A549 (cell line): ENCODE measurements around the gene CTNNA3. TPM values are rescaled to one million over a fixed set of nuclear protein-coding genes. Genes with fewer than 3 reads are reported as not detected.
A peak's percentile ranks its signal among the peaks of the same experiment; 100 is the strongest.

ENCODE experiments used
- ATAC-seq, 2 experiments: fragments of 200-7000 bp in 1 of 2; fragments of >200 bp in 1 of 2; cut with Nextera tagmentation in 1 of 2; cut with Tn5 transposase in 1 of 2; 3 replicates each; pipeline versions ENCODE4 v1.8.0 to v1.9.1; 2018 to 2020; ENCODE audit warnings: mild to moderate bottlenecking in 1 of 2, moderate library complexity in 1 of 2
- CTCF ChIA-PET: fragments of 300-600 bp; sonication (Branson Sonifier 250); formaldehyde crosslinking; extraction: SDS; loops from one replicate; lab custom pipeline; 2021; ENCODE audit warnings: antibody characterized with exemption, inconsistent platforms; lab: Yijun Ruan, JAX
- POLR2A ChIA-PET: fragments of 350-600 bp; formaldehyde crosslinking; extraction: SDS; loops from one replicate; lab custom pipeline; 2021; ENCODE audit warnings: antibody characterized with exemption, inconsistent platforms; lab: Yijun Ruan, JAX
- DNase-seq, 2 experiments: peaks; one replicate each; pipeline versions ENCODE4 v3.0.0 to v3.0.0-alpha.2; 2011 to 2016; ENCODE audit warnings: low read depth in 1 of 2, low spot score in 1 of 2
- FAIRE-seq: peaks from 2 replicates; lab custom pipeline; 2011; peaks lifted over from hg19 to GRCh38; lab: Jason Lieb, UNC
- H3K27ac ChIP-seq, 2 experiments: fragments of >200 bp; sonication (Bioruptor Twin); formaldehyde crosslinking; 3 replicates each; pipeline ENCODE4 v1.5.1; 2016 to 2017
- H3K4me1 ChIP-seq: fragments of >200 bp; sonication (Bioruptor Twin); formaldehyde crosslinking; 3 replicates; pipeline ENCODE4 v1.6.1; 2016
- H3K4me2 ChIP-seq: fragments of >200 bp; sonication (Bioruptor Twin); formaldehyde crosslinking; 3 replicates; pipeline ENCODE4 v1.6.1; 2016
- H3K4me3 ChIP-seq: fragments of >200 bp; sonication (Bioruptor Twin); formaldehyde crosslinking; 3 replicates; pipeline ENCODE4 v1.5.1; 2016
- H3K9me3 ChIP-seq: fragments of >200 bp; sonication (Bioruptor Twin); formaldehyde crosslinking; 3 replicates; pipeline ENCODE4 v1.6.1; 2016
- CBX8 ChIP-seq: fragments of 200-600 bp; sonication (generic); IDR thresholded peaks from 2 replicates; pipeline ENCODE4 v1.6.1; 2016
- CHD2 ChIP-seq: fragments of 150-350 bp; IDR thresholded peaks from 2 replicates; pipeline ENCODE4 v1.6.1; 2014; ENCODE audit warnings: low read length; ENCODE audit not compliant: partially characterized antibody
- CHD4 ChIP-seq: fragments of 200-600 bp; sonication (generic); IDR thresholded peaks from 2 replicates; pipeline ENCODE4 v1.6.1; 2016; ENCODE audit warnings: antibody characterized with exemption, mild to moderate bottlenecking, borderline replicate concordance
- EP300 ChIP-seq, 2 experiments: fragments of >200 bp; sonication (Bioruptor Twin); formaldehyde crosslinking; IDR thresholded peaks; 2 replicates in 1 of 2; 3 replicates in 1 of 2; pipeline ENCODE4 v1.6.1; 2016 to 2017
- FOSB ChIP-seq: fragments of 250-450 bp; sonication (Bioruptor Pico); IDR thresholded peaks from 2 replicates; pipeline ENCODE4 v1.5.0; 2020; ENCODE audit warnings: mild to moderate bottlenecking, moderate library complexity
- FOSL2 ChIP-seq, 2 experiments: fragments of 450-650 bp in 1 of 2; fragments of >200 bp in 1 of 2; sonication (Bioruptor Twin) in 1 of 2; formaldehyde crosslinking; IDR thresholded peaks; 2 replicates each; pipeline versions ENCODE4 v1.5.0 to v1.6.1; 2016 to 2020; ENCODE audit warnings: mild to moderate bottlenecking in 1 of 2, moderate library complexity in 1 of 2
- HDAC2 ChIP-seq: fragments of 200-600 bp; sonication (generic); IDR thresholded peaks from 2 replicates; pipeline ENCODE4 v1.6.1; 2016
- HES2 ChIP-seq: fragments of >200 bp; sonication (Bioruptor Twin); formaldehyde crosslinking; IDR thresholded peaks from 2 replicates; pipeline ENCODE4 v1.6.1; 2016
- HOXB13 ChIP-seq: fragments of 250-450 bp; sonication (Bioruptor Pico); IDR thresholded peaks from 2 replicates; pipeline ENCODE4 v1.5.0; 2020; ENCODE audit warnings: low read depth, mild to moderate bottlenecking, moderate library complexity
- KDM1A ChIP-seq: fragments of 200-600 bp; sonication (generic); IDR thresholded peaks from 2 replicates; pipeline ENCODE4 v1.6.1; 2016; ENCODE audit warnings: low read depth, mild to moderate bottlenecking
- KDM5A ChIP-seq: fragments of 200-600 bp; sonication (generic); IDR thresholded peaks from 2 replicates; pipeline ENCODE4 v1.6.1; 2016; ENCODE audit warnings: antibody characterized with exemption, mild to moderate bottlenecking
- NPAS2 ChIP-seq: fragments of 250-450 bp; sonication (Bioruptor Pico); IDR thresholded peaks from 2 replicates; pipeline ENCODE4 v1.8.0; 2022; ENCODE audit warnings: mild to moderate bottlenecking, moderate library complexity, borderline replicate concordance
- NR3C1 ChIP-seq: fragments of >200 bp; sonication (Bioruptor Twin); formaldehyde crosslinking; IDR thresholded peaks from 3 replicates; pipeline ENCODE4 v1.6.1; 2017
- PHF8 ChIP-seq: fragments of 200-600 bp; sonication (generic); IDR thresholded peaks from 2 replicates; pipeline ENCODE4 v1.6.1; 2016; ENCODE audit warnings: low read depth, mild to moderate bottlenecking, antibody characterized with exemption, moderate library complexity, borderline replicate concordance
- POLR2A ChIP-seq: IDR thresholded peaks from 2 replicates; pipeline ENCODE4 v1.6.1; 2012; ENCODE audit warnings: mild to moderate bottlenecking, low read length
- RAD21 ChIP-seq, 2 experiments: fragments of >200 bp in 1 of 2; sonication (Bioruptor Twin) in 1 of 2; formaldehyde crosslinking in 1 of 2; IDR thresholded peaks in 1 of 2; conservative IDR thresholded peaks in 1 of 2; 2 replicates in 1 of 2; 3 replicates in 1 of 2; pipeline ENCODE4 v1.6.1; 2012 to 2018; ENCODE audit warnings: inconsistent platforms in 1 of 2
- RFX5 ChIP-seq: fragments of 450-650 bp; IDR thresholded peaks from 2 replicates; pipeline ENCODE4 v1.7.1; 2014; ENCODE audit warnings: antibody characterized with exemption, mild to moderate bottlenecking, moderate library complexity
- RNF2 ChIP-seq: fragments of 200-600 bp; sonication (generic); IDR thresholded peaks from 2 replicates; pipeline ENCODE4 v1.6.1; 2016; ENCODE audit warnings: low read depth, mild to moderate bottlenecking, antibody characterized with exemption, moderate library complexity, borderline replicate concordance
- SREBF2 ChIP-seq: fragments of 450-650 bp; IDR thresholded peaks from 2 replicates; pipeline ENCODE4 v1.6.1; 2014; ENCODE audit warnings: mild to moderate bottlenecking, moderate library complexity
- USF2 ChIP-seq: fragments of 450-650 bp; IDR thresholded peaks from 2 replicates; pipeline ENCODE4 v1.6.1; 2014; ENCODE audit warnings: antibody characterized with exemption
- ZSCAN20 ChIP-seq: fragments of 250-450 bp; sonication (Bioruptor Pico); IDR thresholded peaks from 2 replicates; pipeline ENCODE4 v1.8.0; 2022; ENCODE audit warnings: mild to moderate bottlenecking, moderate library complexity
- WGBS: methylation state at CpG from one replicate; pipeline ENCODE4 v1.1.6; 2017; ENCODE audit errors: missing lambda C conversion rate; 5-methylcytosine and 5-hydroxymethylcytosine counted together
- polyA plus RNA-seq, 4 experiments: library from polyadenylated mRNA; depleted of rRNA in 3 of 4; stranded (reverse); fragments of >200 nt; fragmentation: RNase III in 1 of 4; extraction: RNeasy Plus Mini Kit Qiagen cat#74134 plus additional on column Dnase treatment in 1 of 4; gene quantifications; 2 replicates in 3 of 4; 3 replicates in 1 of 4; pipeline ENCODE4 v1.2.3, GENCODE V29; 2011 to 2017
- TF ChIP-seq, protein P1 (sequence below): fragments of >200 bp; sonication (Bioruptor Twin); formaldehyde crosslinking; IDR thresholded peaks from 3 replicates; pipeline ENCODE4 v1.6.1; 2016

CTNNA3 gene
- polyA plus RNA-seq, 2 of the 4 experiments (the other 2 are of a cell fraction) = not detected

- WGBS = 17% methylated on average over 2 of the region's 3 CpGs
- TF ChIP-seq FOSL2 (IDR thresholded peaks at IDR 0.05) (no peak), FOSL2 (CRISPR knock-in tag; IDR thresholded peaks at IDR 0.05) (no peak), KDM1A (no peak), CHD4 (no peak), SREBF2 (no peak), KDM5A (no peak)
- TF ChIP-seq, protein P1, sequence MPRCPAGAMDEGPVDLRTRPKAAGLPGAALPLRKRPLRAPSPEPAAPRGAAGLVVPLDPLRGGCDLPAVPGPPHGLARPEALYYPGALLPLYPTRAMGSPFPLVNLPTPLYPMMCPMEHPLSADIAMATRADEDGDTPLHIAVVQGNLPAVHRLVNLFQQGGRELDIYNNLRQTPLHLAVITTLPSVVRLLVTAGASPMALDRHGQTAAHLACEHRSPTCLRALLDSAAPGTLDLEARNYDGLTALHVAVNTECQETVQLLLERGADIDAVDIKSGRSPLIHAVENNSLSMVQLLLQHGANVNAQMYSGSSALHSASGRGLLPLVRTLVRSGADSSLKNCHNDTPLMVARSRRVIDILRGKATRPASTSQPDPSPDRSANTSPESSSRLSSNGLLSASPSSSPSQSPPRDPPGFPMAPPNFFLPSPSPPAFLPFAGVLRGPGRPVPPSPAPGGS = no peak
- H3K9me3 ChIP-seq = peaks cover 3% of the 10 kb centered on the region; the same call in 1 of the 3 replicates
- H3K27ac ChIP-seq = no peak overlapping the region
- no peak for FAIRE-seq
- no peak overlapping the region for H3K4me3 ChIP-seq
- ChIA-PET POLR2A (no interaction called here), CTCF (no interaction called here)
- no peak for DNase-seq
- no peak for ATAC-seq
- no peaks in the 10 kb centered on the region for H3K4me1 ChIP-seq
- H3K4me2 ChIP-seq = no peak overlapping the region
Measured at GRCh38 chr10:66649626-66650025, 1046.4 kb downstream of the CTNNA3 start.

DNA sequence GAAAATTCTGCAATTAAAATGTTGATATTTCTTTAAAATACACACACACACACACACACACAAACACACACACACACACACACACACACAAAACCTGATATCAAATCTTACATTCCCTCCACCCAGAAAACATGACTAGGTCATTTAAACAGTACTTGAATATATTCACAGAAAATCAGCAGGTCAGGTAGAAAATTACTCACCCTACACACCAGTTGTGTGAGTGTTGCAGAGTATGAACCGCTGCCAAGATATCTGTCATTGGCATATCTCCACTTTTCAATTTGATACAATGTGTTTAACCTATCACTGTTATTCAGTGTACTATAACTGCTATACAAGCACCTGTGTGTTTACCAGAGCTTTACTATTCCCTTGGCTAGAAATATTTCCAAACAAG, 1053.8 kb downstream of the CTNNA3 start:
- Histone ChIP-seq H3K27ac (no peak overlapping the region), H3K4me2 (no peak overlapping the region), H3K4me3 (no peak overlapping the region), H3K9me3 (no peaks in the 10 kb centered on the region), H3K4me1 (no peaks in the 10 kb centered on the region)
- ATAC-seq (no peak), DNase-seq (no peak), FAIRE-seq (no peak)
- CTCF ChIA-PET = no interaction called here
- TF ChIP-seq USF2 = no peak
- TF ChIP-seq NPAS2 = no peak
- TF ChIP-seq RAD21 (conservative IDR thresholded peaks at IDR 0.05 in 1 of 2, IDR thresholded peaks at IDR 0.05 in 1 of 2) = no peak
- POLR2A ChIA-PET = no interaction called here
- WGBS = 4% methylated on average over 1 of the region's 1 CpG

DNA sequence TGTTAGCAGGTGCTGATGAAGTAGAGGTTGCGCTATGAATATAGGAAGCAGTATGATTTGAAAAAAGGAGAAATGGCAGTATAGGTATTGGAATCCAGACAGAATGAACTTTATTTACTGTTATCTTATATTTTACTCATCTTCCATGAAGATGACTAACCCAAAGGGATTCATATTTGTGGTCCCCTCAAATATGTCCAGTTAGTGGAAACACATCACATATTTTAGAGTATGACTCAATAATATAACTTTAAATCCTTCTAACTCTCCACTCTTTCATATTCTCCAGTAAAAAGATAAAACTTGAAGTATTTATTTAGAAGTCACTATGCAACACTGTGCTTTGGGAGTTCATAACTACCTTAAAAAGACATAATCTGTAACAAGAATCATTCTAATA, 1056.6 kb downstream of the CTNNA3 start:
- no peak overlapping the region for H3K27ac ChIP-seq
- DNase-seq (no peak), ATAC-seq (no peak), FAIRE-seq (no peak)
- WGBS = 22% methylated on average over 1 of the region's 1 CpG
- no peak overlapping the region for H3K4me2 ChIP-seq
- ChIA-PET CTCF (no interaction called here), POLR2A (no interaction called here)
- TF ChIP-seq CHD4 = no peak
- no peak for TF ChIP-seq RFX5
- TF ChIP-seq EP300 (IDR thresholded peaks at IDR 0.05) = no peak
- TF ChIP-seq HOXB13 = no peak
- TF ChIP-seq USF2 = no peak
- TF ChIP-seq CHD2 = no peak
- no peak for TF ChIP-seq ZSCAN20 (CRISPR knock-in tag)
- no peak for TF ChIP-seq POLR2A
- no peak for TF ChIP-seq HDAC2
- no peak for TF ChIP-seq RNF2
- H3K9me3 ChIP-seq = no peaks in the 10 kb centered on the region
- no peak overlapping the region for H3K4me3 ChIP-seq
- H3K4me1 ChIP-seq = no peaks in the 10 kb centered on the region

DNA sequence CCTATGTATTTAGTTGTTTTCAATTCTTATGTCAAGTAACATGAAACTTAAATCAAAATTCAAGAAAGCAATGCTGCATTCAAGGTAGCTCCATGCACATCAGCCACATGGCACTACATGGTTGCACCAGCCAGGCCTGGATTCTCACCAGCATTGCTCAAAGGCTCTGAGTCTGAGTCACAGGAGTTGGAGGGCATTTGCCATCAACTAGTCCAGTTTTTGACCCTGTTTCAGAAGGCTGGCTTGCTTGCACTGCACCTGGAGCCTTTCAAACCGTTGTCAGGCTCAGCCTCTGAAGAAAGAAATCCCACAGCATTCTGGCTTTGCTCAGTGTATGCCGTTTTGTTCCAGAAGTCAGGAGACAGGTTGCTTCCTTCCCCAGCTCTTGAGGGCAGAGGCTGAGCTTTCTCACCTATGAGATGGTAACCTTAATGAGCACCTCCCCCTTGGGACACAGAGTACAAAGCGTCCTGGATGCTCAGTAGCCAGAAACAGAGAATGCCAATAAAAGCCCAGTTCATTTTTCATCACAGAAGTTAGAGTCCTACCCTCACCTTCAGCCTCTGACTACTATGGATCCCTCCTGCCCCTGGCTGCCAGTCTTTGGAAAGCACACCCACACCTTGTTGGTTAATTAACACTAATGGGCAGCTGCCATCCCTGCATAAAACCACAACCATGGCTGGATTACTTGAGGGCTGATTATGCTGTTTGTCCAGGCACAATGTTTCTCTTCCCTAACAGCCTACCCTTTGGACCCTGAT, 1058.5 kb downstream of the CTNNA3 start:
- Histone ChIP-seq H3K4me3 (no peak overlapping the region), H3K27ac (no peak overlapping the region), H3K4me1 (no peaks in the 10 kb centered on the region), H3K4me2 (no peak overlapping the region), H3K9me3 (no peaks in the 10 kb centered on the region)
- 3% methylated on average over 3 of the region's 3 CpGs for WGBS
- TF ChIP-seq NR3C1 (no peak), FOSL2 (IDR thresholded peaks at IDR 0.05) (no peak), FOSL2 (CRISPR knock-in tag; IDR thresholded peaks at IDR 0.05) (no peak), FOSB (CRISPR knock-in tag) (no peak), CBX8 (no peak), PHF8 (no peak), POLR2A (no peak), HES2 (no peak)
- DNase-seq (peak in 1 of 2 experiments; percentile 1), FAIRE-seq (no peak), ATAC-seq (no peak)
- ChIA-PET POLR2A (no interaction called here), CTCF (no interaction called here)
